ENCODE results near the gene ALG12. TPM values are rescaled to one million over a fixed set of nuclear protein-coding genes. Genes with fewer than 3 reads are reported as not detected.
A peak's percentile ranks its signal among the peaks of the same experiment; 100 is the strongest.

Gene ALG12
- total and polyA plus RNA-seq, 2 of the 13 experiments (the other 11 are each of a cell fraction or from before 2014, with no cell fraction given): 7.8 to 15.8 TPM

- no peak for TF ChIP-seq EED (CRISPR knock-in tag; IDR thresholded peaks at IDR 0.05)
- no peak for TF ChIP-seq ZNF180 (CRISPR knock-in tag; IDR thresholded peaks at IDR 0.05; ENCODE audit: borderline replicate concordance, low read depth)
- no peak for TF ChIP-seq KLF6 (CRISPR knock-in tag; IDR thresholded peaks at IDR 0.05)
- no peak for TF ChIP-seq PCBP2 (optimal IDR thresholded peaks at IDR 0.05; ENCODE audit: low read depth, low read length, poor library complexity, severe bottlenecking)
- TF ChIP-seq XRCC5 (optimal IDR thresholded peaks at IDR 0.05; ENCODE audit: low read length): no peak
- no peak for TF ChIP-seq SP5 (CRISPR knock-in tag; IDR thresholded peaks at IDR 0.05; ENCODE audit: borderline replicate concordance, low read depth)
- TF ChIP-seq, protein P1, sequence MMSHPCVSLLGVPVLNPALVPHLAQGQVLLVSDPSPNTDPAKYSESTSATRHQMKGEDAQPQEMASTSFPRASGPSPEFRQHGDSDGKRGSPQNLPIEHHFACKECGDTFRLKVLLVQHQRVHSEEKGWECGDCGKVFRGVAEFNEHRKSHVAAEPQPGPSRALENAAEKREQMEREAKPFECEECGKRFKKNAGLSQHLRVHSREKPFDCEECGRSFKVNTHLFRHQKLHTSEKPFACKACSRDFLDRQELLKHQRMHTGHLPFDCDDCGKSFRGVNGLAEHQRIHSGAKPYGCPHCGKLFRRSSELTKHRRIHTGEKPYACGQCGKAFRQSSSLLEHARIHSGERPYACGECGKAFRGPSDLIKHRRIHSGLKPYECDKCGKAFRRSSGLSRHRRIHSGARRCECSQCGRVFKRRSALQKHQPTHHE (CRISPR knock-in tag; IDR thresholded peaks at IDR 0.05; ENCODE audit: borderline replicate concordance): no peak
- no peak for TF ChIP-seq NCOA2 (CRISPR knock-in tag; IDR thresholded peaks at IDR 0.05)
- no peak for TF ChIP-seq RFX1 (IDR thresholded peaks at IDR 0.05)
- no peak for TF ChIP-seq MLLT10 (CRISPR knock-in tag; IDR thresholded peaks at IDR 0.05)
- no peak for TF ChIP-seq ZNF674 (CRISPR knock-in tag; IDR thresholded peaks at IDR 0.05; ENCODE audit: low read depth)
- TF ChIP-seq CAMTA2 (CRISPR knock-in tag; IDR thresholded peaks at IDR 0.05; ENCODE audit: borderline replicate concordance): no peak
- TF ChIP-seq AFF4 (CRISPR knock-in tag; IDR thresholded peaks at IDR 0.05): no peak
- TF ChIP-seq POLR2A (IDR thresholded peaks at IDR 0.05; ENCODE audit: insufficient read depth in 1 of 2, low read depth in 2 of 2, low read length in 2 of 2): peak in 1 of 2 experiments; percentile 4; a peak in 1 of 4 replicates
- no peak for TF ChIP-seq ZNF329 (CRISPR knock-in tag; IDR thresholded peaks at IDR 0.05; ENCODE audit: low read depth)
- no peak for TF ChIP-seq ZNF800 (CRISPR knock-in tag; IDR thresholded peaks at IDR 0.05)
- TF ChIP-seq ZNF367 (CRISPR knock-in tag; IDR thresholded peaks at IDR 0.05; ENCODE audit: borderline replicate concordance): no peak
- no peak for TF ChIP-seq ZSCAN29 (CRISPR knock-in tag; conservative IDR thresholded peaks at IDR 0.05)
- TF ChIP-seq HNRNPH1 (optimal IDR thresholded peaks at IDR 0.05; ENCODE audit: low read depth, low read length): no peak
- TF ChIP-seq, protein P2, sequence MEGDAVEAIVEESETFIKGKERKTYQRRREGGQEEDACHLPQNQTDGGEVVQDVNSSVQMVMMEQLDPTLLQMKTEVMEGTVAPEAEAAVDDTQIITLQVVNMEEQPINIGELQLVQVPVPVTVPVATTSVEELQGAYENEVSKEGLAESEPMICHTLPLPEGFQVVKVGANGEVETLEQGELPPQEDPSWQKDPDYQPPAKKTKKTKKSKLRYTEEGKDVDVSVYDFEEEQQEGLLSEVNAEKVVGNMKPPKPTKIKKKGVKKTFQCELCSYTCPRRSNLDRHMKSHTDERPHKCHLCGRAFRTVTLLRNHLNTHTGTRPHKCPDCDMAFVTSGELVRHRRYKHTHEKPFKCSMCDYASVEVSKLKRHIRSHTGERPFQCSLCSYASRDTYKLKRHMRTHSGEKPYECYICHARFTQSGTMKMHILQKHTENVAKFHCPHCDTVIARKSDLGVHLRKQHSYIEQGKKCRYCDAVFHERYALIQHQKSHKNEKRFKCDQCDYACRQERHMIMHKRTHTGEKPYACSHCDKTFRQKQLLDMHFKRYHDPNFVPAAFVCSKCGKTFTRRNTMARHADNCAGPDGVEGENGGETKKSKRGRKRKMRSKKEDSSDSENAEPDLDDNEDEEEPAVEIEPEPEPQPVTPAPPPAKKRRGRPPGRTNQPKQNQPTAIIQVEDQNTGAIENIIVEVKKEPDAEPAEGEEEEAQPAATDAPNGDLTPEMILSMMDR (CRISPR knock-in tag; IDR thresholded peaks at IDR 0.05): 0 out of 2 replicates have a peak, but pooled peaks have one; percentile 1
- no peak for TF ChIP-seq RNF2 (conservative IDR thresholded peaks at IDR 0.05; ENCODE audit: low read depth)
Measured at GRCh38 chr22:49962751-49963646, 44.8 kb upstream of the ALG12 start (continued).
